Ovary (tissue), 3 donors: ENCODE results near the gene RNF126.
"Not testable (repeated sequence)": the region's sequence is repeated elsewhere in the genome, so short reads cannot be mapped to it uniquely, and the experiment has no call there.

Experiments used
- CTCF ChIP-seq, 3 donors: fragments of 450-650 bp in 2 of 3; fragments of 200-600 bp in 1 of 3; IDR thresholded peaks; one replicate each; pipeline versions ENCODE4 v1.5.1 to v1.8.0; 2016 to 2022; ENCODE audit warnings: antibody characterized with exemption in 3 of 3, mild to moderate bottlenecking in 1 of 3
- EP300 ChIP-seq: sonication (generic); formaldehyde crosslinking; IDR thresholded peaks from one replicate; pipeline ENCODE4 v1.6.1; 2017; ENCODE audit warnings: antibody characterized with exemption
- POLR2A ChIP-seq: fragments of 450-650 bp; IDR thresholded peaks from one replicate; pipeline ENCODE4 v1.6.1; 2017; ENCODE audit warnings: antibody characterized with exemption, mild to moderate bottlenecking, moderate library complexity
- donor health status: DM: no; HTN: no; CAD: no.

DNA sequence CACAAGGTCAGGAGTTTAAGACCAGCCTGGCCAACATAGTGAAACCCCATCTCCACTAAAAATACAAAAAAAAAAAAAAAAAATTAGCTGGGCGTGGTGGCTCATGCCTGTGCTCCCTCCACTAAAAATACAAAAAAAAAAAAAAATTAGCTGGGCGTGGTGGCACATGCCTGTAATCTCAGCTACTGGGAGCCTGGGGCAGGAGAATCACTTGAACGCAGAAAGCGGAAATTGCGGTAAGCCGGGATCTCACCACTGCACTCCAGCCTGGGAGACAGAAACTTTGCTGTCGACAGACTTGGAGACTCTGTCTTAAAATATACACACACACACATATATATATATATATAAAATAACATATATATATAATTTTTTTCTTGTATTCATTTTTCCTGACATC, 36.4 kb downstream of the RNF126 start:
- TF ChIP-seq POLR2A; CTCF (IDR thresholded peaks at IDR 0.05); EP300: not testable (repeated sequence)
